ENCODE results near the gene LRRTM4.

GRCh38 chr2:77284353-77284752, 237.8 kb downstream of the LRRTM4 start:
- TF ChIP-seq EZH2 (IDR thresholded peaks at IDR 0.05; ENCODE audit: insufficient read depth, poor library complexity, severe bottlenecking) (no peak), EZH2phosphoT487 (IDR thresholded peaks at IDR 0.05; ENCODE audit: insufficient read depth, low read depth) (no peak)

All from GM23248 (cell line).